T-helper 2 cell treated with Interferon-gamma antibody and Interleukin-4, amounts not matched to agents 5 μg/mL and 100 μg/mL, for 36 hours (primary cell): ENCODE measurements around the gene NFIX.
"Not testable (repeated sequence)": the region's sequence is repeated elsewhere in the genome, so short reads cannot be mapped to it uniquely, and the experiment has no call there.

ENCODE experiments used
- DNase-seq: peaks from one replicate; pipeline ENCODE4 v3.0.0; 2021; ENCODE audit warnings: low spot score
- H3K27ac Mint-ChIP-seq: one replicate; pipeline ENCODE4 v1.8.0; 2021; ENCODE audit warnings: mild to moderate bottlenecking, mixed read lengths
- H3K27me3 Mint-ChIP-seq: one replicate; pipeline ENCODE4 v1.8.0; 2021; ENCODE audit warnings: low read depth, mixed read lengths
- H3K36me3 Mint-ChIP-seq: one replicate; pipeline ENCODE4 v1.8.0; 2021; ENCODE audit warnings: low read depth, mixed read lengths
- H3K4me1 Mint-ChIP-seq: one replicate; pipeline ENCODE4 v1.8.0; 2021; ENCODE audit warnings: low read depth, mixed read lengths
- H3K4me3 Mint-ChIP-seq: one replicate; pipeline ENCODE4 v1.8.0; 2022; ENCODE audit warnings: mild to moderate bottlenecking, moderate library complexity, mixed read lengths
- H3K9me3 Mint-ChIP-seq: one replicate; pipeline ENCODE4 v1.8.0; 2021; ENCODE audit warnings: mixed read lengths

Gene NFIX

DNA sequence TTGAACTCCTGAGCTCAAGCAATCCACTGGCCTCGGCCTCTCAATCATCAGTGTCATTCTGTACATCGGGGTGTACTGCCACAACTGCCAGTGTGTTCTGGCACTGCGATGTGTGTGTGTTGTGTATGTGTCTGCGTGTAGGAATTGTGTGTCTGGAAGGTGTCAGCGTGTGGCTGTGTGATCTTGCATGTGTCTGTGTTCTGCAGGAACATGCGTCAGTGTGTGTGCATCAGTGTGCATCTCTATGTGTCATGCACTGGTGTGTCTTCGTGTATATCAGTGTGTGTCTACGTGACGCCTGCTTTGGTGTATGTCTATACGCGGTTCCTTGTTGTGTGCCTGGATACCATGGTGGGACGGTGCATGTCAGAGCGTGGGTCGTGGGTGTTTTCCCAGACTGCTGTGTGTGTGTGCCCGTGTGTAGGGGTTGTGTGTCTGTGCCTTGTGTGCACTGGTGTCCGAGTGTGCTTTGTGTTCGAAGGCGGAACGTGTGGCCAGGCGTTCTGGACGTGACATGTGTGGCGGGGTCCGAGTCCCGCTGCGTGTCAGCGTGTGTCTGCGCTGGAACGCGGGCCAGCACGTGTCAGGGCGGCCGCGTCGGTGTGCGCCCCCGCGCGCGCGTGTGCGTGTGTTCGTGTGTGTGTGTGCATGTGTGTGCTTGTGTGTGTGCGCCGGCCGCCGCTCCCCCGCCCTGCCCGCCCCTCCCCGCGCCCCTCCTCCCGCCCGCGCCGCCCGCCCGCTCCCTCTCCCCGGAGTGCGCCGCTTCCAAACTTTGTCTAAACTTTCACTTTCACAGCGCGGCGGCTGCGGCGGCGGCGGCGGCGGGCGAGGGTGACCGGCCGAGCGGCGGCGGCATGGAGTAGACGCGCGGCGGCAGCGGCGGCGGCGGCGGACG lies at the start of gene NFIX:
Gene NFIX (plus strand): TSS at position 775 of the 895 bp plus-strand sequence. CDS start 363 bp downstream, outside the sequence.
- Mint-ChIP-seq H3K36me3 (peaks cover 2% of the 10 kb centered on the region), H3K27ac (peak within 1 kb of the TSS; percentile 33), H3K4me1 (peaks cover 5% of the 10 kb centered on the region), H3K4me3 (peak within 1 kb of the TSS; percentile 86), H3K9me3 (no peaks in the 10 kb centered on the region), H3K27me3 (peaks cover 48% of the 10 kb centered on the region)
- DNase-seq = peak; percentile 59

DNA sequence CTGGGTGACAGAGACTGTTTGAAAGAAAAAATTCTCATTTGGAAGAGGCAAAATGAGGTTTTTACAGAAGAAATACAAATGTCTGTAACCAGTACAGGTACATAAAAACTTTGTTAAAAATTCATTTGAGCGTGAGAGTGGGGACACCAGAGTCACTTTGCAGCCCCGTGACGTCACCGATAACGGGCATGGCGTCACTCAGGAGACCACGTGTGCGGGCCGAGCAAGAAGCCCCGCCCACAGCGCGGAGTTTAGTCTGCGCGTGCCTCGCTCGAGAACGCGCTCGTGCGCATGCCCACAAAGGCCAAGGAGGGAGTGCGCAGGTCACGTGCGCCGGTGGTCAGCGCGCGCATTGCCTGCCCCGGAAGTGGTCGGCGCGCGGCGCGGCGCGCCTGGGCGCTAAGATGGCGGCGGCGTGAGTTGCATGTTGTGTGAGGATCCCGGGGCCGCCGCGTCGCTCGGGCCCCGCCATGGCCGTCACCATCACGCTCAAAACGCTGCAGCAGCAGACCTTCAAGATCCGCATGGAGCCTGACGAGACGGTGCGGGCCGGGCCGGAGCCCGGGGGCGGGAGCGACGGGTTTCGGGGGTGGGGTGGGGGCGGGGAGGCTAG lies 49.7 kb upstream of the NFIX start, which contains the start of gene RAD23A:
Gene RAD23A (plus strand): TSS at position 384 of the 613 bp plus-strand sequence. CDS start 87 bp downstream, at position 471.
- H3K27ac Mint-ChIP-seq = peak within 1 kb of the TSS; percentile 96
- H3K4me1 Mint-ChIP-seq = peaks cover 32% of the 10 kb centered on the region
- no peaks in the 10 kb centered on the region for H3K27me3 Mint-ChIP-seq
- peak; percentile 99 for DNase-seq
- H3K9me3 Mint-ChIP-seq = no peaks in the 10 kb centered on the region
- H3K4me3 Mint-ChIP-seq = peak within 1 kb of the TSS; percentile 89
- peaks cover 82% of the 10 kb centered on the region for H3K36me3 Mint-ChIP-seq

DNA sequence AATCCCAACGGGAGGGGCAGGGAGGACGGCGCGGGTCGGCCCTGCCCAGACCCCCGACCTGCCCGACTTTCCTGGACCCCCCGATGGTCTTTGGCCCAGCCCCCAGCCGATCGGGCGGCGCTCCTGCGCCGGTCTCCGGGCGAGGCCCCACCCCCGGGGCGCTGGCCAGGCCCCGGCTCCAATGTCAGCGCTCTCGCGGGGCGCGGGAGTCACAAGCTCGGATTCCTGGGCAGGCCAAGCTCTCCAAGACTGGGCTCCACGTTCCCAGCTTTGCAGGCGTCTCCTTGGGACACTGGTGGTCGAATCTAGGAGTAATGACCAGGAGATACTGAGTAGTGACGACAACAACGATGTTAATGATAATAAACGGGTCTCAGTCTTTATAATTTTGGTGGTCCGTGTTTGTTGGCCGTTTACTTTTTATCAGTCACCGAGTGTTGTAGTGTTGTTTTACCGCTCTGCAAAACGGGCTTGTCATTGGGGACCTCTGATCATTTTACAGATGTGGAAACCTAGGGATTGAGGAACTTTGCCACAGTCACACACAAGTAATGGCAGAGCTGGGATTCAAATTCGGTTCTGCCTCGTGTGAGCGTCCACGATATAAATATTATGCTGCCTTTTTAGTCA lies 49.1 kb upstream of the NFIX start:
- Mint-ChIP-seq H3K27me3 (no peaks in the 10 kb centered on the region), H3K9me3 (no peaks in the 10 kb centered on the region), H3K4me1 (peaks cover 28% of the 10 kb centered on the region), H3K4me3 (peak overlapping the region; percentile 88), H3K36me3 (peaks cover 82% of the 10 kb centered on the region), H3K27ac (peak overlapping the region; percentile 86)
- peak; percentile 49 for DNase-seq

DNA sequence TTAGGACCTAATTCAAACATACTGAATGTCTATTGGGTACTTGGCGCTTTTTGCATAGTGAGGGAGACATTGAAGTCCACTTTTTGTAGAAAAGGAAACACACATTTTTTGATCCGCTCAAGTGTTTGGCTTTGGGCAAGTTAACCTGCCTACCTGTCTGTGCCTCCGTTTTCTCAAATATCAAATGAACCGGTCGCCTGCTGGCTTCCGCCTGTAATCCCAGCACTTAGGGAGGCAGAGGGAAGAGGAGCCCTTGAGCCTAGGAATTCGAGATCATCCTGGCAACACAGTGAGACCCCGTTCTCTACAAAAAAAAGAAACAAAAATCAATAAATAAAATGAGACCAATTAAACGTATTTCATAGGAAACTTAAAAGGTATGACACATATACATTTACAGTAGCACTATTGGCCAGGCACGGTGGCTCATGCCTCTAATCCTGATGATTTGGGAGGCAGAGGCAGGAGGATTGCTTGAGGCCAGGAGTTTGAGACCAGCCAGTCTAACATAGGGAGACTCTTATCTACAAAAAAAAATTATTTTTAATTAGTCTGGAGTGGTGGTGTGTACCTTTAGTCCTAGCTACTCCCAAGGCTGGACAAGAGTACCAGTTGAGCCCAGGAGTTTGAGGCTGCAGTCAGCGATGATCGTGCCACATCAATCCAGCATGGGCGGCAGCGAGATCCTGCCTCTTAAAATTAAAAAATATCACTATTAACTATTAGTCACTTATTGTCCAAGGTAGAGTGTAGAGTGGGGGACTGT lies 48.4 kb upstream of the NFIX start:
- Mint-ChIP-seq H3K9me3 (no peaks in the 10 kb centered on the region), H3K36me3 (peaks cover 82% of the 10 kb centered on the region), H3K27me3 (no peaks in the 10 kb centered on the region)

DNA sequence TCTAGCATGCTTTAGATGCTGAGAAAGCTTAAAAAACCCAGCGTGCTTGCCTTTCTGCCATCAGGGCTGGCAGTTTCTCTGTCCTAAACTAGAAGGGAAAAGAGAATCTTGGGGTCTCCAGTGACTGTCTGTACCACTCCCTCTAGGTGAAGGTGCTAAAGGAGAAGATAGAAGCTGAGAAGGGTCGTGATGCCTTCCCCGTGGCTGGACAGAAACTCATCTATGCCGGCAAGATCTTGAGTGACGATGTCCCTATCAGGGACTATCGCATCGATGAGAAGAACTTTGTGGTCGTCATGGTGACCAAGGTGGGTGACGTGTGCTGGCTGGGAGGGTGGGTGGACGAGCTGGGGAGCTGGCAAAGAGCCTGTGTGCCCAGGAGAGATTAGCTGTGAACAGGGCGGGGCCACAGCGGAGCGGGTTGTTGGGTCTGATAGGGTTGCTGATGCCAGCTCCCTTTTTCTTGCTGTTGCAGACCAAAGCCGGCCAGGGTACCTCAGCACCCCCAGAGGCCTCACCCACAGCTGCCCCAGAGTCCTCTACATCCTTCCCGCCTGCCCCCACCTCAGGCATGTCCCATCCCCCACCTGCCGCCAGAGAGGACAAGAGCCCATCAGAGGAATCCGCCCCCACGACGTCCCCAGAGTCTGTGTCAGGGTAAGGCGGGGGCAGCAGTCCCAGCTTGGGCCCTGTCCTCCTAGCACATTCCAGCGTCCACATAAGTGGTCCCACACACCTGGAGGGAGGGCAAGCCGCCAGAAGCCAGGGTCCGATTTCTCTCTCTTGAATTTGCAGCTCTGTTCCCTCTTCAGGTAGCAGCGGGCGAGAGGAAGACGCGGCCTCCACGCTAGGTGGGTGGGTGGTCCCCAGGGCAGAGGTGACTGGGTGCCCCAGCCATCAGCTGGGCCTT lies 47.3 kb upstream of the NFIX start:
- peak overlapping the region; percentile 24 for H3K4me3 Mint-ChIP-seq
- H3K9me3 Mint-ChIP-seq = no peaks in the 10 kb centered on the region
- H3K4me1 Mint-ChIP-seq = peaks cover 30% of the 10 kb centered on the region
- H3K27ac Mint-ChIP-seq = no peak overlapping the region
- H3K36me3 Mint-ChIP-seq = peaks cover 80% of the 10 kb centered on the region
- H3K27me3 Mint-ChIP-seq = no peaks in the 10 kb centered on the region
- DNase-seq = no peak

More for the DNA sequence above, 48.4 kb upstream of the NFIX start:
- DNase-seq = no peak
- Mint-ChIP-seq H3K4me3 (peak overlapping the region; percentile 88), H3K27ac (peak overlapping the region; percentile 86), H3K4me1 (peaks cover 30% of the 10 kb centered on the region)

DNA sequence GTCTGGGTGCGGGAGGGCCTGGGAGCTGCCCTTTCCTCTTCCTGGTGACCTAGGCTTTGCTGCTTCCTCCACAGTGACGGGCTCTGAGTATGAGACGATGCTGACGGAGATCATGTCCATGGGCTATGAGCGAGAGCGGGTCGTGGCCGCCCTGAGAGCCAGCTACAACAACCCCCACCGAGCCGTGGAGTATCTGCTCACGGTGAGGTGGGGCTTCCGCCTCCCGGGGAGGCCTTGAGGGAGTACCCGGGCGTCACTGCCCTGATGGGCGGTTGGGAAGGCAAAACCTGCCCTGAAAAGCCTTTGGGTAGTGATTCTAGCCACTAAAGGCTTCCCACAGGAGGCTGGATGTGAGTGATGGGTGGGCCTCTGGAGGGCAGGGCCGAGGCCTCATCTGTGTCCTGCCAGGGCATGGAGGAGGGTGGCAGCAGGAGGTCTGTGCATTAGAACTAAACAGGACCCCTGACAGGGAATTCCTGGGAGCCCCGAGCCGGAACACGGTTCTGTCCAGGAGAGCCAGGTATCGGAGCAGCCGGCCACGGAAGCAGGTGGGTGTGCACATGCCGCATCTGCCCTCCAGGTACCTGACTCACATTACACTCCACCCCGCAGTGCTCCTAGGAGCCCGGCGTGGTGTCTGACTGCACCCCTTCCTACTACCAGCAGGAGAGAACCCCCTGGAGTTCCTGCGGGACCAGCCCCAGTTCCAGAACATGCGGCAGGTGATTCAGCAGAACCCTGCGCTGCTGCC lies 46.5 kb upstream of the NFIX start:
- Mint-ChIP-seq H3K4me3 (no peak overlapping the region), H3K36me3 (peaks cover 80% of the 10 kb centered on the region), H3K9me3 (no peaks in the 10 kb centered on the region), H3K27ac (no peak overlapping the region), H3K27me3 (no peaks in the 10 kb centered on the region), H3K4me1 (peaks cover 25% of the 10 kb centered on the region)
- DNase-seq = no peak

DNA sequence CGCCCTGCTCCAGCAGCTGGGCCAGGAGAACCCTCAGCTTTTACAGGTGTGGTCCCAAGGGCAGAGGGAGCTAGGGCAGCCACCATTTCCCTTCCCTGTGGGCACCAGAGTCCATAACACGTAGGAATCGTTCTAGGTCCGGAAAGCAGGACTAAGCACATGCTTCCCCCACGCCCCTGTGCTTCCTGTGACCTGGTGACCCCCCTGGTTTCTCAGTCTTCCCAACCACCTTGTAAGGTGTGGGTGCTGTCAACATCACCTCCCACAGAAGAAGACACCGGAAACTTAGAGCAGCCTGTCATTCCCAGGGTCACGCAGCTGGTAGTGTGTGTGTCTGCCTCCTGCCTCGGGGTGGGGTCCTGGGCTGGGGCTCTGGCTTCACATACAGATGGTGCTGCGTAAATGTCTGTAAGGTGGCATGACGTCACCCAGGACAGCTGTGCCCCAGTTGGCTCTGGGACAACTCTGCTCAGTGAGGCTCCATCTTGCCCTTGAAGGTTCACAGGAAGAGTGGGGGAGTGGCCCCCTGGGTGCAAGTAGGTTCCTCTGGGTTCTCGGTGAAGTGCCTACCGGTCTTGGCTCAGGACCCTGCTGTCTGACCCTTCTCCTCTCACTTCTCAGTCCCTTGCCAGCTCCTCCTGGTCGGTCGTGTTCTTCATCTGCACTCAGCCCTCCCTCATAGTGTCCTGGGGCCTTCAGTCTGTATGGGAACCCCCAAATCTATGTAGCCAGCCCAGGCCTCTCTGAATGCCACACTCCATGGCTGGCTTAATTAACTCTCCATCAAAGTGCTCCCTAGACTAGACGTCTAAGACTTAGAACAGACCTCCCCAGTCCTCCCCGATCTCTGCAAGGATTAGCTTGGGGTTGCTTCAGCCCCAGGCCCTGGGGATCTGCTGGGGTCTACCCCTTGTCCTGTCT lies 45.7 kb upstream of the NFIX start:
- Mint-ChIP-seq H3K4me3 (no peak overlapping the region), H3K4me1 (peaks cover 25% of the 10 kb centered on the region), H3K36me3 (peaks cover 79% of the 10 kb centered on the region), H3K27me3 (no peaks in the 10 kb centered on the region), H3K9me3 (no peaks in the 10 kb centered on the region), H3K27ac (peak overlapping the region; percentile 54)
- no peak for DNase-seq

DNA sequence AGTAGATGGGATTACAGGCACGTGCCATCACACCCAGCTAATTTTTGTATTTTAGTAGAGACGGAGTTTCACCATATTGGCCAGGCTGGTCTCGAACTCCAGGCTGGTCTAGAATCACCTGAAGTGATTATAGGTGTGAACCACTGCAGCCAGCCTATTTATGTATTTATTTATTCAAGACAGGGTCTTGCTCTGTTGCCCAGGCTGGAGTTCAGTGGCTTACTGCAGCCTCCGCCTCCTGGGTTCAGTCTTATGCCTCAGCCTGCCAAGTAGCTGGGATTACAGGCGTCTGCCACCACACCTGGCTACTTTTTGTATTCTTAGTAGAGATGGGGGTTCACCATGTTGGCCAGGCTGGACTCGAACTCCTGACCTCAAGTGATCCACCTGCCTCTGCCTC lies 43.2 kb upstream of the NFIX start:
- not testable (repeated sequence) for H3K27ac Mint-ChIP-seq, H3K27me3 Mint-ChIP-seq, DNase-seq, H3K9me3 Mint-ChIP-seq, H3K4me3 Mint-ChIP-seq
- peaks cover 26% of the 10 kb centered on the region for H3K4me1 Mint-ChIP-seq
- peaks cover 64% of the 10 kb centered on the region for H3K36me3 Mint-ChIP-seq

DNA sequence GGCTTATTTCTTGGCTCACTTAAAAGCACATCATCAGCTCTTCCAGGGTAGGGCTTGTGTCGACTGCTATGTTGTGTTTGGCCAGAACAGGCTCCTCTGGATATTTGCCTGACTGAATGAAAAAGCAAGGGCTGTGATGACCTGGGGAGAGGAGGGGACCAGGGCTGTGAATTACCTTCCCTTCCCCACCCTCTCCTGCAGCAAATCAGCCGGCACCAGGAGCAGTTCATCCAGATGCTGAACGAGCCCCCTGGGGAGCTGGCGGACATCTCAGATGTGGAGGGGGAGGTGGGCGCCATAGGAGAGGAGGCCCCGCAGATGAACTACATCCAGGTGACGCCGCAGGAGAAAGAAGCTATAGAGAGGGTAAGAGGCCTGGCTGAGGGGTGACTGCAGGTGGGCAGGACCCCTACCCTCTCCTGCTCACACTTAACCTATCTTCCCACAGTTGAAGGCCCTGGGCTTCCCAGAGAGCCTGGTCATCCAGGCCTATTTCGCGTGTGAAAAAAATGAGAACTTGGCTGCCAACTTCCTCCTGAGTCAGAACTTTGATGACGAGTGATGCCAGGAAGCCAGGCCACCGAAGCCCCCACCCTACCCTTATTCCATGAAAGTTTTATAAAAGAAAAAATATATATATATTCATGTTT lies 42.7 kb upstream of the NFIX start:
- Mint-ChIP-seq H3K4me3 (no peak overlapping the region), H3K36me3 (peaks cover 63% of the 10 kb centered on the region), H3K9me3 (no peaks in the 10 kb centered on the region), H3K27ac (no peak overlapping the region), H3K27me3 (no peaks in the 10 kb centered on the region), H3K4me1 (peaks cover 23% of the 10 kb centered on the region)
- DNase-seq = no peak

DNA sequence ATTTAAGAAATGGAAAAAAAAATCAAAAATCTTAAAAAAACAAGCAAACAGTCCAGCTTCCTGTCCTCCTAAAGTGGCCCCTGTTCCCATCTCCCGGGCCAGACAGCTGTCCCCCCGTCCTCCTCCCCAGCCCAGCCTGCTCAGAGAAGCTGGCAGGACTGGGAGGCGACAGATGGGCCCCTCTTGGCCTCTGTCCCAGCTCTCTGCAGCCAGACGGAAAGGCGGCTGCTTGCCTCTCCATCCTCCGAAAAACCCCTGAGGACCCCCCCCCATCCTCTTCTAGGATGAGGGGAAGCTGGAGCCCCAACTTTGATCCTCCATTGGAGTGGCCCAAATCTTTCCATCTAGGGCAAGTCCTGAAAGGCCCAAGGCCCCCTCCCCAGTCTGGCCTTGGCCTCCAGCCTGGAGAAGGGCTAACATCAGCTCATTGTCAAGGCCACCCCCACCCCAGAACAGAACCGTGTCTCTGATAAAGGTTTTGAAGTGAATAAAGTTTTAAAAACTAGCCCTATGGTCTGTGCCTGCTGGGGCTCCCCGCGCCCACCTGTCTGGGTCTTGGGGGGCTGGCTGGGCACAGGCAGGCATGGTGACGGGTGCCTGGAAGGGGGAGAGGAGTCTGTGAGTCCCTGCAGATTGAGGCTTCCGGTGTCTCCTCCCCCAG lies 42.0 kb upstream of the NFIX start:
- H3K9me3 Mint-ChIP-seq = no peaks in the 10 kb centered on the region
- no peak for DNase-seq
- no peaks in the 10 kb centered on the region for H3K27me3 Mint-ChIP-seq
- no peak overlapping the region for H3K27ac Mint-ChIP-seq
- H3K4me3 Mint-ChIP-seq = no peak overlapping the region
- H3K4me1 Mint-ChIP-seq = peaks cover 21% of the 10 kb centered on the region
- H3K36me3 Mint-ChIP-seq = peaks cover 58% of the 10 kb centered on the region
